GM21367 (cell line): ENCODE measurements around the gene IDNK.

Experiments
- ATAC-seq: cut with Tn5 transposase; IDR thresholded peaks from one replicate; pipeline ENCODE4 v1.9.1; 2021; ENCODE audit not compliant: unreplicated experiment

Gene IDNK

DNA sequence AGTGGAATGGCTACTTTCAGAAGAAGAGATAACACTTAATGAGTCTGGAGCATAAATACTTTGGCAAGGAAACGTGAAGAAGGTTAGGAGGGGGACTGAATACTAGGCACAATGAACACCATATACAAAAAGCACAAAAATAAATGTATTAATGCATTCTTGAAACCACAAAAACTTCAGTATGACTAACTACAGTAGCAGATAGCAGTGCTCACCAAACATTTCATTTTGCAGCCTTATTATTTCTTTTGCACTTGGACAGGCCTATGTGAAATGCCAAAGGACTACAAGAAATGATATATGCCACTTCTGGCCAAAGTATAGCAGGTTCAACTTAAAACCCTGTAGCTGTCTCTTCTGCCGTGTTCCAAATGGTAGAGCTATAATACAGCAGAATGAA, 58.5 kb downstream of the IDNK start:
- no peak for ATAC-seq

DNA sequence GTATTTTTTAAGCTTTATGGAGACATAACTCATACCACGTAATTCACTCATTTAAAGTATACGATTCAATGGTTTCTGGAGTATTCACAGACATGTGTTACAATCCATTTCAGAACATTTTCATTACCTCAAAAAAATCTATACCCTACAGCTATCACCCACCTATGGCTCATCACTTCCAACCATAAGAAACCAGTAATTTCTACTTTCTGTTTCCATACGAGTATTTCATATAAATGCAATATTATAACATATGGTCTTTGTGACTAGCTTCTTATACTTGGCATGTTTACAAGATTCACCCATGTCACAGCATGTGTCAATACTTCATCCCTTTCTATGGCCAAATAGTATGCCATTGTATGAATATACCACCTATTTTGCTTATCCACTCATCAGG, 66.0 kb downstream of the IDNK start:
- ATAC-seq: no peak

DNA sequence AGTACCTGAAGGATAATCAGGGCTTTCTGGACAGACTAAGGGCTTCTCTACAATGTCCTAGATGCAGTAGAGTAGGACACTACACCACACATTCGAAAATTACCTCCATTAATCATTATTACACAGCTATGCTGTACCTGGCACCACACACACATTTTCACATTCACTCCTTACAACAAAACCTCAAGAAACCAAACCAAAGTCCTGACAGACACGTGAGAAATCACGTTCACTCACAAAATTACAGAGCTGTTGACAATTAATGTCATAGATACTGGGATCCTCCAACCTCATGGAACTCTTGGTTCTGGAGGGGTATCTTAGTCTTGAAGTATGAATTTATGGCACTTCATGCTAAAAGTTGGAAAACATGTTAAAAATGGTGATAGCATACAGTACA, 68.5 kb downstream of the IDNK start:
- ATAC-seq: no peak
